CD14-positive monocyte (primary cell): ENCODE data around the gene LAMA3. TPM values are rescaled to one million over a fixed set of nuclear protein-coding genes. Genes with fewer than 3 reads are reported as not detected.

ENCODE experiments used
- DNase-seq, 3 donors: peaks; one replicate each; pipeline ENCODE4 v3.0.0-alpha.2; 2011 to 2022
- H2AFZ ChIP-seq: 2 replicates; pipeline ENCODE4 v1.6.0; 2012; ENCODE audit warnings: mild to moderate bottlenecking, low read depth, low read length, inconsistent platforms; ENCODE audit not compliant: insufficient read depth, poor library complexity, severe bottlenecking
- H3K27ac ChIP-seq, 2 donors: 1 replicate in 1 of 2; 2 replicates in 1 of 2; pipeline ENCODE4 v1.5.1; 2012 to 2013; ENCODE audit warnings: low read length in 2 of 2, control low read depth in 1 of 2, inconsistent platforms in 1 of 2, low read depth in 1 of 2, mild to moderate bottlenecking in 1 of 2
- H3K27me3 ChIP-seq, 2 donors: one replicate each; pipeline versions ENCODE4 v1.6.0 to v1.6.1; 2011 to 2013; ENCODE audit warnings: low read length in 2 of 2; ENCODE audit not compliant: control insufficient read depth in 2 of 2, insufficient read depth in 2 of 2
- H3K36me3 ChIP-seq, 2 donors: replicated peaks in 1 of 2; 1 replicate in 1 of 2; 2 replicates in 1 of 2; pipeline versions ENCODE4 v1.5.1 to v1.6.1; 2012 to 2013; ENCODE audit warnings: low read length in 2 of 2, control low read depth in 1 of 2, inconsistent platforms in 1 of 2, mild to moderate bottlenecking in 1 of 2; ENCODE audit not compliant: insufficient read depth in 2 of 2, control insufficient read depth in 1 of 2
- H3K4me1 ChIP-seq, 2 donors: 1 replicate in 1 of 2; 2 replicates in 1 of 2; pipeline versions ENCODE4 v1.5.1 to v1.6.1; 2012 to 2013; ENCODE audit warnings: low read length in 2 of 2, control low read depth in 1 of 2, inconsistent platforms in 1 of 2, mild to moderate bottlenecking in 1 of 2, moderate library complexity in 1 of 2; ENCODE audit not compliant: insufficient read depth in 2 of 2, control insufficient read depth in 1 of 2
- H3K4me2 ChIP-seq: replicated peaks from 2 replicates; pipeline ENCODE3; 2012; ENCODE audit warnings: low read length, moderate library complexity, mild to moderate bottlenecking; ENCODE audit not compliant: poor library complexity, severe bottlenecking; ENCODE audit errors: extremely low read depth
- H3K4me3 ChIP-seq, 3 experiments: fragments of 200-600 bp in 1 of 3; sonication (generic) in 1 of 3; replicated peaks in 1 of 3; 1 replicate in 2 of 3; 2 replicates in 1 of 3; pipeline ENCODE4 v1.5.1; 2011 to 2013; ENCODE audit warnings: low read length in 3 of 3, mild to moderate bottlenecking in 3 of 3, control low read depth in 2 of 3, low read depth in 2 of 3, inconsistent platforms in 1 of 3, moderate library complexity in 1 of 3
- H3K79me2 ChIP-seq: 2 replicates; pipeline ENCODE4 v1.6.0; 2012; ENCODE audit warnings: mild to moderate bottlenecking, control low read depth, inconsistent platforms, low read length, moderate library complexity; ENCODE audit not compliant: insufficient read depth
- H3K9ac ChIP-seq: 2 replicates; pipeline ENCODE4 v1.6.0; 2017; ENCODE audit warnings: low read length, mild to moderate bottlenecking; ENCODE audit not compliant: insufficient read depth, poor library complexity, severe bottlenecking
- H3K9me3 ChIP-seq, 2 donors: replicated peaks in 1 of 2; 1 replicate in 1 of 2; 2 replicates in 1 of 2; pipeline versions ENCODE4 v1.5.1 to v1.6.1; 2012 to 2013; ENCODE audit warnings: low read length in 2 of 2, control low read depth in 1 of 2; ENCODE audit not compliant: control insufficient read depth in 1 of 2, insufficient read depth in 1 of 2
- H4K20me1 ChIP-seq: 2 replicates; pipeline ENCODE4 v1.6.0; 2012; ENCODE audit warnings: mild to moderate bottlenecking, low read length, control low read depth, moderate library complexity; ENCODE audit not compliant: insufficient read depth
- H3K27ac Mint-ChIP-seq, 7 donors: one replicate each; pipeline ENCODE4 v1.8.0; 2020; ENCODE audit warnings: mild to moderate bottlenecking in 7 of 7, mixed read lengths in 7 of 7, moderate library complexity in 6 of 7, inconsistent platforms in 2 of 7
- H3K27me3 Mint-ChIP-seq, 3 donors: one replicate each; pipeline ENCODE4 v1.8.0; 2021 to 2022; ENCODE audit warnings: low read depth in 3 of 3, mild to moderate bottlenecking in 3 of 3, mixed read lengths in 3 of 3, moderate library complexity in 3 of 3, inconsistent platforms in 1 of 3
- H3K36me3 Mint-ChIP-seq, 2 donors: one replicate each; pipeline ENCODE4 v1.8.0; 2020; ENCODE audit warnings: mixed read lengths in 2 of 2, inconsistent platforms in 1 of 2, mild to moderate bottlenecking in 1 of 2
- H3K4me1 Mint-ChIP-seq: one replicate; pipeline ENCODE4 v1.8.0; 2020; ENCODE audit warnings: mild to moderate bottlenecking, mixed read lengths
- H3K4me3 Mint-ChIP-seq, 2 donors: one replicate each; pipeline ENCODE4 v1.8.0; 2020; ENCODE audit warnings: mild to moderate bottlenecking in 2 of 2, mixed read lengths in 2 of 2, moderate library complexity in 1 of 2
- H3K9me3 Mint-ChIP-seq, 7 donors: one replicate each; pipeline ENCODE4 v1.8.0; 2020 to 2022; ENCODE audit warnings: mixed read lengths in 7 of 7, mild to moderate bottlenecking in 6 of 7, moderate library complexity in 6 of 7, inconsistent platforms in 2 of 7
- WGBS: methylation state at CpG from one replicate; pipeline ENCODE4 v1.1.5; 2013; ENCODE audit warnings: missing lambda C conversion rate; ENCODE audit not compliant: insufficient coverage; 5-methylcytosine and 5-hydroxymethylcytosine counted together
- intact Hi-C, 2 donors: fragments of 100-400 bp; cut with micrococcal nuclease; formaldehyde crosslinking; loops; one replicate each; pipeline versions ENCODE4 v1.15.0 to v1.15.1; 2023
- polyA plus RNA-seq, 3 donors: library from polyadenylated mRNA; depleted of rRNA in 1 of 3; unstranded in 2 of 3; stranded (reverse) in 1 of 3; fragments of 300-500 nt in 2 of 3; fragments of >200 nt in 1 of 3; fragmentation: Illumina TruSeq in 2 of 3; gene quantifications; 1 replicate in 2 of 3; 2 replicates in 1 of 3; pipeline ENCODE4 v1.2.3, GENCODE V29; 2012 to 2021
- TF ChIP-seq, protein P1 (sequence below): fragments of 200-600 bp; IDR thresholded peaks from one replicate; pipeline ENCODE4 v1.8.0; 2022; ENCODE audit warnings: antibody characterized with exemption, mild to moderate bottlenecking

Gene LAMA3
- polyA plus RNA-seq, 3 donors, result not detected

DNA sequence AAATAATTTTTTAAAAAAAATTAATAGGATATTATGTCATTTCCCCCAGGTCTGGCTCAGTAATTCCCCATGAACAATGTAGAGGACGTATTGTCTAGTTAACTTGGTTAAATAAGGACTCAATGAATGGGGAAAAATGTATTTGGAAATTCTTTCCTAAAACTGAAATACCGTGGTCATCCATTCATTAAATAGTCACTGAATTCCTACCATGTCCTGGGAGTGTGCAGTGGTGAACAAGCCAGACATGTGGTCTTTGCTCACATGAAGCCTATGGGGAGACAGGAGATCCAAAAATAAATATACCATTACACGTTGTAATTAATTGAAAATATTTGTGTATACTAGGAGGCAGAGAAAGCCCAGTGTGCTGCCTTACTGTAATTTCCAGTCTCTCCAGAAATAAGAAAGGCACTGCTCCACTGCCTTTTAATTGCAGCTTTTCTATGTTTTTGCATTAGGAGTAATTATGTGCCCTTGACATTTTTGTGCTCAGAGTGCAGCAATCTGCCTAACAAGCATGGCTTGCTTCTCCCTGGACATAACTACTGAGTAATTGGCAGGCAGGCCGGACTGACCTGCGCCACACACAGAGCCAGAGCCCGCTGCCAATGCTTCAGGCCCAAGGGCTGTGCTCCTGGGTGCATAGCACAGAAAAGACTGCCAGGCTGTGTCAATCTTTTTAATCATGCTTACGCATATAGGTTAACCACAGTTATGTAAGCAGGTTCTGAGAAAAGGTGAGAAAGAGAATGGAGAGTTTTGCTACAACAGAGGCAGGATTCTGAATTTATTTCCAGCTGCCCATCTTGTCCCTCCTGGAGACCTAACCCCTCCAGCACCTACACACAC lies 303.1 kb downstream of the LAMA3 start:
- WGBS, result 95% methylated on average over 3 of the region's 7 CpGs
- Mint-ChIP-seq H3K27me3 (peaks cover 0 to 4% (median 0%) of the 10 kb centered on the region in 3 donors), H3K27ac (no peak overlapping the region), H3K4me3 (no peak overlapping the region), H3K36me3 (peaks cover 0 to 3% of the 10 kb centered on the region in 2 donors), H3K4me1 (no peaks in the 10 kb centered on the region), H3K9me3 (peaks cover 0 to 2% (median 0%) of the 10 kb centered on the region in 7 donors)
- H3K79me2 ChIP-seq, result no peaks in the 10 kb centered on the region
- no peaks in the 10 kb centered on the region for H3K9me3 ChIP-seq
- intact Hi-C loops, result no loop called here
- H3K36me3 ChIP-seq, result no peaks in the 10 kb centered on the region
- H3K27me3 ChIP-seq, result no peaks in the 10 kb centered on the region
- no peak overlapping the region for H2AFZ ChIP-seq
- no peak for DNase-seq
- TF ChIP-seq, protein P1, sequence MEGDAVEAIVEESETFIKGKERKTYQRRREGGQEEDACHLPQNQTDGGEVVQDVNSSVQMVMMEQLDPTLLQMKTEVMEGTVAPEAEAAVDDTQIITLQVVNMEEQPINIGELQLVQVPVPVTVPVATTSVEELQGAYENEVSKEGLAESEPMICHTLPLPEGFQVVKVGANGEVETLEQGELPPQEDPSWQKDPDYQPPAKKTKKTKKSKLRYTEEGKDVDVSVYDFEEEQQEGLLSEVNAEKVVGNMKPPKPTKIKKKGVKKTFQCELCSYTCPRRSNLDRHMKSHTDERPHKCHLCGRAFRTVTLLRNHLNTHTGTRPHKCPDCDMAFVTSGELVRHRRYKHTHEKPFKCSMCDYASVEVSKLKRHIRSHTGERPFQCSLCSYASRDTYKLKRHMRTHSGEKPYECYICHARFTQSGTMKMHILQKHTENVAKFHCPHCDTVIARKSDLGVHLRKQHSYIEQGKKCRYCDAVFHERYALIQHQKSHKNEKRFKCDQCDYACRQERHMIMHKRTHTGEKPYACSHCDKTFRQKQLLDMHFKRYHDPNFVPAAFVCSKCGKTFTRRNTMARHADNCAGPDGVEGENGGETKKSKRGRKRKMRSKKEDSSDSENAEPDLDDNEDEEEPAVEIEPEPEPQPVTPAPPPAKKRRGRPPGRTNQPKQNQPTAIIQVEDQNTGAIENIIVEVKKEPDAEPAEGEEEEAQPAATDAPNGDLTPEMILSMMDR, result no peak
- H3K27ac ChIP-seq, result no peak overlapping the region
- H4K20me1 ChIP-seq, result no peaks in the 10 kb centered on the region
- H3K4me3 ChIP-seq, result no peak overlapping the region
- H3K4me2 ChIP-seq, result no peak overlapping the region
- H3K4me1 ChIP-seq, result no peaks in the 10 kb centered on the region
- no peak overlapping the region for H3K9ac ChIP-seq

DNA sequence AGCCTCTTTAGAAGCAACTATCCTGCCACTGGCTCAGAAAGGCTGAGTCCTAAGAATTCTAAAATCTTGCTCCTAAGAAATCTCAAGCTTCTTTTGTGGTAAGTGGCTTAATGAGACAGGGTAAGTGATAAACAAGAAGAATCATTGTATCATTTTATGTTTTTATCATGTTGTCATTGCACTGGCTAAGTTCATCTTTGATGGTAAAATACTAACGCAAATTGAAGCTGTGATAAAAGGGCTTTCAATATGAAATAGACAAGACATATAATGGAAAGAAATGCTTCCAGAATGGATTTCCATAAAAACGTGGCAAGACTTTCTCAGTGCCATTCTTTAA lies 303.7 kb downstream of the LAMA3 start:
- no peak overlapping the region for H3K27ac ChIP-seq
- Mint-ChIP-seq H3K9me3 (peaks cover 0 to 2% (median 0%) of the 10 kb centered on the region in 7 donors), H3K27ac (no peak overlapping the region), H3K36me3 (peaks cover 0 to 2% of the 10 kb centered on the region in 2 donors), H3K4me1 (no peaks in the 10 kb centered on the region), H3K27me3 (peaks cover 0 to 4% (median 0%) of the 10 kb centered on the region in 3 donors), H3K4me3 (no peak overlapping the region)
- TF ChIP-seq, protein P1, result no peak
- H3K4me2 ChIP-seq, result no peak overlapping the region
- no peaks in the 10 kb centered on the region for H4K20me1 ChIP-seq
- no peaks in the 10 kb centered on the region for H3K79me2 ChIP-seq
- H2AFZ ChIP-seq, result no peak overlapping the region
- H3K4me3 ChIP-seq, result no peak overlapping the region
- no peak for DNase-seq
- H3K9me3 ChIP-seq, result no peaks in the 10 kb centered on the region
- no peaks in the 10 kb centered on the region for H3K36me3 ChIP-seq
- intact Hi-C loops, result no loop called here
- no peaks in the 10 kb centered on the region for H3K27me3 ChIP-seq
- no peaks in the 10 kb centered on the region for H3K4me1 ChIP-seq
- H3K9ac ChIP-seq, result no peak overlapping the region
- no CpG with 5 or more reads among the region's 2 CpGs for WGBS
